Activated B cell treated with CpG ODN at 0.5 μM for 24 hours (primary cell): Measurements from ENCODE around the gene ISG15. TPM values are rescaled to one million over a fixed set of nuclear protein-coding genes. Genes with fewer than 3 reads are reported as not detected.

Source experiments
- ATAC-seq: fragments of 200-7000 bp; cut with Tn5 transposase; one replicate; pipeline ENCODE4 v1.10.0; 2021; ENCODE audit warnings: low read depth, mild to moderate bottlenecking, moderate library complexity
- CTCF ChIA-PET: fragments of 350-600 bp; sonication (Branson Sonifier 250); formaldehyde crosslinking; loops from one replicate; lab custom pipeline; 2021; ENCODE audit warnings: antibody characterized with exemption; lab: Charles Lee
- POLR2A ChIA-PET: fragments of 350-600 bp; sonication (Branson Sonifier 250); formaldehyde crosslinking; loops from one replicate; lab custom pipeline; 2021; ENCODE audit warnings: antibody characterized with exemption; lab: Charles Lee
- DNase-seq: peaks from one replicate; pipeline ENCODE4 v3.0.0; 2022
- H3K27ac Mint-ChIP-seq: one replicate; pipeline ENCODE4 v1.8.0; 2020; ENCODE audit warnings: mixed read lengths
- H3K27me3 Mint-ChIP-seq: one replicate; pipeline ENCODE4 v1.8.0; 2021; ENCODE audit warnings: mixed read lengths
- H3K36me3 Mint-ChIP-seq: one replicate; pipeline ENCODE4 v1.8.0; 2021; ENCODE audit warnings: low read depth, mixed read lengths
- H3K4me1 Mint-ChIP-seq: one replicate; pipeline ENCODE4 v1.8.0; 2021; ENCODE audit warnings: mixed read lengths
- H3K4me3 Mint-ChIP-seq: one replicate; pipeline ENCODE4 v1.8.0; 2020; ENCODE audit warnings: mild to moderate bottlenecking, mixed read lengths
- H3K9me3 Mint-ChIP-seq: one replicate; pipeline ENCODE4 v1.8.0; 2020; ENCODE audit warnings: mixed read lengths
- intact Hi-C: fragments of 100-400 bp; cut with micrococcal nuclease; formaldehyde crosslinking; loops from one replicate; pipeline ENCODE4 v1.15.1; 2024
- total RNA-seq: library from RNA; stranded (reverse); gene quantifications from 2 replicates; pipeline ENCODE4 v1.2.3, GENCODE V29; 2022
- TF ChIP-seq, protein P1 (sequence below): fragments of 200-600 bp; IDR thresholded peaks from one replicate; pipeline ENCODE4 v1.8.0; 2022; ENCODE audit warnings: antibody characterized with exemption, mild to moderate bottlenecking

ISG15 gene
- total RNA-seq, 1 donor from 2014 or later: 25.8 TPM

GRCh38 chr1:998995-999724 is 14.1 kb upstream of the ISG15 start:
- Mint-ChIP-seq H3K27me3 (peaks cover 27% of the 10 kb centered on the region), H3K4me1 (peaks cover 15% of the 10 kb centered on the region), H3K9me3 (no peaks in the 10 kb centered on the region), H3K36me3 (no peaks in the 10 kb centered on the region), H3K4me3 (peak overlapping the region; percentile 53), H3K27ac (no peak overlapping the region)
- ChIA-PET CTCF (no interaction called here), POLR2A (no interaction called here)
- DNase-seq: no peak
- TF ChIP-seq, protein P1, sequence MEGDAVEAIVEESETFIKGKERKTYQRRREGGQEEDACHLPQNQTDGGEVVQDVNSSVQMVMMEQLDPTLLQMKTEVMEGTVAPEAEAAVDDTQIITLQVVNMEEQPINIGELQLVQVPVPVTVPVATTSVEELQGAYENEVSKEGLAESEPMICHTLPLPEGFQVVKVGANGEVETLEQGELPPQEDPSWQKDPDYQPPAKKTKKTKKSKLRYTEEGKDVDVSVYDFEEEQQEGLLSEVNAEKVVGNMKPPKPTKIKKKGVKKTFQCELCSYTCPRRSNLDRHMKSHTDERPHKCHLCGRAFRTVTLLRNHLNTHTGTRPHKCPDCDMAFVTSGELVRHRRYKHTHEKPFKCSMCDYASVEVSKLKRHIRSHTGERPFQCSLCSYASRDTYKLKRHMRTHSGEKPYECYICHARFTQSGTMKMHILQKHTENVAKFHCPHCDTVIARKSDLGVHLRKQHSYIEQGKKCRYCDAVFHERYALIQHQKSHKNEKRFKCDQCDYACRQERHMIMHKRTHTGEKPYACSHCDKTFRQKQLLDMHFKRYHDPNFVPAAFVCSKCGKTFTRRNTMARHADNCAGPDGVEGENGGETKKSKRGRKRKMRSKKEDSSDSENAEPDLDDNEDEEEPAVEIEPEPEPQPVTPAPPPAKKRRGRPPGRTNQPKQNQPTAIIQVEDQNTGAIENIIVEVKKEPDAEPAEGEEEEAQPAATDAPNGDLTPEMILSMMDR: no peak
- peak; percentile 8 for ATAC-seq
- intact Hi-C loops: loop anchor here (2.0 kb wide), 1 partner anchor 14 kb away; the partner anchor contains the start of gene ISG15

DNA sequence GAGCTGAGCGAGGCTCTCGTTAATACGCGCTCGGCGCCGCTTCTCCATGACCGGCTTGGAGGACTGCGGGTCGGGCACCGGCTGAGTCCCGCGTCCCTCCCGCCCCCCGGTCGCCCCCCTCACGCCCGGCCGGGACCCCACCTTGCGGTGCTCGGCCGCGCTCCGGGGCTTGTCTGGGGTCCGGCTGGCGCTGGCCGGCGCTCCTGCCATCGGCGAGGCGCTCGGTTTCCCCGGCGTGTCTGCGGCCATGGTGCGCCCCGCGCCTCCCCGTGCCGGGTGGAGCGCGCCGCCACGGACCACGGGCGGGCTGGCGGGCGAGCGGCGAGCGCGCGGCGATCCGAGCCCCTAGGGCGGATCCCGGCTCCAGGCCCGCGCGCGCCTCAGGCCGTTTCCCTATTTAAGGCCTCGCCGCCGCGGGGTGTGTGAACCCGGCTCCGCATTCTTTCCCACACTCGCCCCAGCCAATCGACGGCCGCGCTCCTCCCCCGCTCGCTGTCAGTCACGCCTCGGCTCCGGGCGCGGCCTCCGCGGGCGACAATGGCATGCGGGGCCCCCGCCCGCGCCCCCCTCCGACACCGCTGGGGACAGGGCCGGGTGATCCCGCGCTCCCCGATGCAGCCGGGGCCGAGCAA is 13.5 kb upstream of the ISG15 start, which contains the start of gene HES4:
TSS of gene HES4 (minus strand) at position 373 of the 632 bp plus-strand sequence. CDS start at position 249, 124 bp downstream.
- intact Hi-C loops: loop anchor here (2.0 kb wide), 1 partner anchor 13 kb away; the partner anchor contains the start of gene ISG15
- Mint-ChIP-seq H3K9me3 (no peaks in the 10 kb centered on the region), H3K27ac (no peak within 1 kb of the TSS), H3K27me3 (peaks cover 27% of the 10 kb centered on the region), H3K4me3 (peak within 1 kb of the TSS; percentile 75), H3K4me1 (peaks cover 19% of the 10 kb centered on the region), H3K36me3 (no peaks in the 10 kb centered on the region)
- TF ChIP-seq, protein P1: no peak
- ChIA-PET POLR2A (no interaction called here), CTCF (no interaction called here)
- ATAC-seq (peak; percentile 64), DNase-seq (peak; percentile 60)

GRCh38 chr1:1000357-1001056 is 12.8 kb upstream of the ISG15 start:
- H3K27ac Mint-ChIP-seq: no peak overlapping the region

GRCh38 chr1:1001057-1001783 is 12.1 kb upstream of the ISG15 start:
- Mint-ChIP-seq H3K9me3 (no peaks in the 10 kb centered on the region), H3K36me3 (no peaks in the 10 kb centered on the region), H3K4me1 (peaks cover 21% of the 10 kb centered on the region), H3K4me3 (peak overlapping the region; percentile 75), H3K27ac (no peak overlapping the region), H3K27me3 (peaks cover 28% of the 10 kb centered on the region)
- TF ChIP-seq, protein P1: no peak
- ATAC-seq (no peak), DNase-seq (no peak)
- intact Hi-C loops: loop anchor here (1.0 kb wide), 1 partner anchor 17 kb away; no protein-coding TSS in a partner anchor
- ChIA-PET CTCF (interaction anchor here (0.7 to 2.2 kb wide), 4 partner anchors 13 to 568 kb away, joined by 3 to 14 read pairs (median 6); partner anchors contain the start of genes ISG15 and PERM1), POLR2A (interaction anchor here (2.2 kb wide), 1 partner anchor 12 kb away, joined by 10 read pairs; the partner anchor contains the start of gene ISG15)

More at GRCh38 chr1:1000357-1001056, 12.8 kb upstream of the ISG15 start:
- intact Hi-C loops: loop anchor here (1.0 kb wide), 1 partner anchor 16 kb away; no protein-coding TSS in a partner anchor
- TF ChIP-seq, protein P1: no peak
- H3K36me3 Mint-ChIP-seq: no peaks in the 10 kb centered on the region
- DNase-seq (peak; percentile 66), ATAC-seq (peak; percentile 25)
- H3K4me3 Mint-ChIP-seq: peak overlapping the region; percentile 75
- CTCF ChIA-PET: interaction anchor here (1.6 to 2.1 kb wide), 2 partner anchors 18 to 63 kb away, joined by 4 to 8 read pairs; partner anchors contain the start of gene PERM1
- no peaks in the 10 kb centered on the region for H3K9me3 Mint-ChIP-seq
- H3K4me1 Mint-ChIP-seq: peaks cover 24% of the 10 kb centered on the region
- peaks cover 29% of the 10 kb centered on the region for H3K27me3 Mint-ChIP-seq
- POLR2A ChIA-PET: interaction anchor here (2.2 kb wide), 1 partner anchor 13 kb away, joined by 10 read pairs; the partner anchor contains the start of gene ISG15
